GM18499 (cell line): ENCODE data around the gene TSPAN32.
"Not testable (repeated sequence)": the region's sequence is repeated elsewhere in the genome, so short reads cannot be mapped to it uniquely, and the experiment has no call there.

Experiments used
- ATAC-seq: cut with Tn5 transposase; IDR thresholded peaks from one replicate; pipeline ENCODE4 v1.9.1; 2021; ENCODE audit warnings: moderate number of reproducible peaks; ENCODE audit not compliant: insufficient read depth, unreplicated experiment

TSPAN32 gene

GRCh38 chr11:2280208-2280607, 21.6 kb upstream of the TSPAN32 start:
- ATAC-seq: no peak

- ATAC-seq: not testable (repeated sequence)
These were observed 15.5 kb upstream of the TSPAN32 start for GRCh38 chr11:2286350-2286749.

- ATAC-seq: no peak
These were observed 14.7 kb upstream of the TSPAN32 start for GRCh38 chr11:2287091-2287490.

- ATAC-seq: no peak
These were observed 12.5 kb upstream of the TSPAN32 start for GRCh38 chr11:2289350-2289749.

GRCh38 chr11:2289859-2290258, 12.0 kb upstream of the TSPAN32 start:
- ATAC-seq: no peak

GRCh38 chr11:2290351-2290841, 11.4 kb upstream of the TSPAN32 start:
- no peak for ATAC-seq

- no peak for ATAC-seq
These were observed 8.3 kb upstream of the TSPAN32 start for GRCh38 chr11:2293531-2293971.

- no peak for ATAC-seq
These were observed 7.6 kb upstream of the TSPAN32 start for GRCh38 chr11:2293984-2294925.

- no peak for ATAC-seq
These were observed 6.9 kb upstream of the TSPAN32 start for GRCh38 chr11:2294926-2295290.

GRCh38 chr11:2295971-2296912, 5.6 kb upstream of the TSPAN32 start:
- ATAC-seq: no peak

GRCh38 chr11:2296913-2297622, 4.7 kb upstream of the TSPAN32 start:
- no peak for ATAC-seq

- no peak for ATAC-seq
These were observed 4.2 kb upstream of the TSPAN32 start for GRCh38 chr11:2297623-2298030.

- ATAC-seq: no peak
These were observed 3.5 kb upstream of the TSPAN32 start for GRCh38 chr11:2298131-2298794.

- no peak for ATAC-seq
These were observed 2.7 kb upstream of the TSPAN32 start for GRCh38 chr11:2298795-2299761.

- no peak for ATAC-seq
These were observed 2.0 kb upstream of the TSPAN32 start for GRCh38 chr11:2299773-2300172.

- no peak for ATAC-seq
These were observed 1.4 kb upstream of the TSPAN32 start for GRCh38 chr11:2300290-2300935.

GRCh38 chr11:2300936-2301630, 730 bp upstream of the TSPAN32 start:
- no peak for ATAC-seq
